ENCODE results near the gene RAB3GAP1. TPM values are rescaled to one million over a fixed set of nuclear protein-coding genes. Genes with fewer than 3 reads are reported as not detected.

RAB3GAP1 gene
- total RNA-seq, 4 donors from 2014 or later, result 59.3 to 66.9 (median 63.6) TPM

DNA sequence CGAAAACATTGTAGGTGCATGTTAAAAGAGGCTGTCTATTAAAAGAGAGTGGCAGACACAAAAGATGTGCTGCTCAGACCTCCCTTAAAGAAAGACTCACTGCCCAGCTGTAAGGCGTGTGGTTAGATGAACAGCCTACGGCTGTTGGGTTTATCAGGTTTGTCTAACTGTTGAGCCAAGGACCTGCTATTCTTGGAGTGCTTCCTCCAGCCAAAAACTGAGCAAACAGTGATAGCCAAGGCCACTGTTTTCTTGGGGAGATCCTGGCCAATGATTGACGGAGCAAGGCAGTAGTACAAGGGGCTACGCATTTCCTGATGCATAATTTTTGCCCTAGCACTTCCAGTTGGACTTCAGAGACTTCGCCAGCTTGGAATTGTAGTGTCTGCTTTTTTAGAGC, 1.4 kb upstream of the RAB3GAP1 start:
- intact Hi-C loops (cut with DNase I), result no loop called here
- TF ChIP-seq EP300 (IDR thresholded peaks at IDR 0.05), result no peak
- TF ChIP-seq, protein P1, sequence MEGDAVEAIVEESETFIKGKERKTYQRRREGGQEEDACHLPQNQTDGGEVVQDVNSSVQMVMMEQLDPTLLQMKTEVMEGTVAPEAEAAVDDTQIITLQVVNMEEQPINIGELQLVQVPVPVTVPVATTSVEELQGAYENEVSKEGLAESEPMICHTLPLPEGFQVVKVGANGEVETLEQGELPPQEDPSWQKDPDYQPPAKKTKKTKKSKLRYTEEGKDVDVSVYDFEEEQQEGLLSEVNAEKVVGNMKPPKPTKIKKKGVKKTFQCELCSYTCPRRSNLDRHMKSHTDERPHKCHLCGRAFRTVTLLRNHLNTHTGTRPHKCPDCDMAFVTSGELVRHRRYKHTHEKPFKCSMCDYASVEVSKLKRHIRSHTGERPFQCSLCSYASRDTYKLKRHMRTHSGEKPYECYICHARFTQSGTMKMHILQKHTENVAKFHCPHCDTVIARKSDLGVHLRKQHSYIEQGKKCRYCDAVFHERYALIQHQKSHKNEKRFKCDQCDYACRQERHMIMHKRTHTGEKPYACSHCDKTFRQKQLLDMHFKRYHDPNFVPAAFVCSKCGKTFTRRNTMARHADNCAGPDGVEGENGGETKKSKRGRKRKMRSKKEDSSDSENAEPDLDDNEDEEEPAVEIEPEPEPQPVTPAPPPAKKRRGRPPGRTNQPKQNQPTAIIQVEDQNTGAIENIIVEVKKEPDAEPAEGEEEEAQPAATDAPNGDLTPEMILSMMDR (IDR thresholded peaks at IDR 0.05), result no peak
- no peak for TF ChIP-seq POLR2A (IDR thresholded peaks at IDR 0.05; ENCODE audit: low read depth)
- no peak for TF ChIP-seq POLR2AphosphoS5 (IDR thresholded peaks at IDR 0.05)
- WGBS, result 97% methylated on average over 6 of the region's 6 CpGs
- DNase-seq (ENCODE audit: extremely low spot score), result no peak
- no peak overlapping the region for H3K27ac ChIP-seq (replicated peaks in 1 of 4)
- no peaks in the 10 kb centered on the region for H3K27me3 ChIP-seq
- no peak overlapping the region for H3K4me3 ChIP-seq
- no peaks in the 10 kb centered on the region for H3K36me3 ChIP-seq
- H3K4me1 ChIP-seq, result peaks cover 26 to 36% (median 31%) of the 10 kb centered on the region in 4 donors
- no peaks in the 10 kb centered on the region for H3K9me3 ChIP-seq

DNA sequence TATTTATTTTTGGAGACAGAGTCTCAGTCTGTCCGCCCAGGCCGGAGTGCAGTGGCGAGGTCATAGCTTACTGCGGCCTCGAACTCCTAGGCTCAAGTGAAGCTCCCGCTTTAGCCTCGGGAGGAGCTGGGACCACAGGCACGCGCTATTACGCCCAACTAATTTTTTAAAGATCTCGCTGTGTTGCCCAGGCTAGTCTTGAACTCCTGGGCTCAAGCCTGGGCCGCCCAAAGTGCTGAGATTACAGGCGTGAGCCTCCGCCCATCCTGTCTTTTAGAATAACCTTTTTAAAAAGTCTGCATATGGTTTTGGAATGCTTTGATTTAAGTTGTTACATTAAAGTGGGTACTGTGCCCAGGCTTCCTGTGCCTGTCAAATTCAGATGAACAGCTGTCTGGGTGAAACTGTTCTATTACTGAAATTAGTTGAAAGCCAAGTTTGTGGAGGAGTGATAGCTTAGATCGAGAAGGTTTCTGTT, 944 bp downstream of the RAB3GAP1 start:
- H3K27ac ChIP-seq (replicated peaks in 1 of 4), result peak overlapping the region; percentile 92 to 96 (median 93)
- H3K9me3 ChIP-seq, result no peaks in the 10 kb centered on the region
- H3K27me3 ChIP-seq, result no peaks in the 10 kb centered on the region
- TF ChIP-seq, protein P1 (IDR thresholded peaks at IDR 0.05), result no peak
- TF ChIP-seq EP300 (IDR thresholded peaks at IDR 0.05) (no peak), POLR2AphosphoS5 (IDR thresholded peaks at IDR 0.05) (no peak), POLR2A (IDR thresholded peaks at IDR 0.05; ENCODE audit: low read depth) (no peak)
- 13% methylated on average over 15 of the region's 15 CpGs for WGBS
- intact Hi-C loops (cut with DNase I), result no loop called here
- H3K4me3 ChIP-seq, result peak overlapping the region; percentile 80 to 90 (median 84)
- H3K36me3 ChIP-seq, result no peaks in the 10 kb centered on the region
- DNase-seq (ENCODE audit: extremely low spot score), result no peak
- peaks cover 43 to 56% (median 52%) of the 10 kb centered on the region in 4 donors for H3K4me1 ChIP-seq

DNA sequence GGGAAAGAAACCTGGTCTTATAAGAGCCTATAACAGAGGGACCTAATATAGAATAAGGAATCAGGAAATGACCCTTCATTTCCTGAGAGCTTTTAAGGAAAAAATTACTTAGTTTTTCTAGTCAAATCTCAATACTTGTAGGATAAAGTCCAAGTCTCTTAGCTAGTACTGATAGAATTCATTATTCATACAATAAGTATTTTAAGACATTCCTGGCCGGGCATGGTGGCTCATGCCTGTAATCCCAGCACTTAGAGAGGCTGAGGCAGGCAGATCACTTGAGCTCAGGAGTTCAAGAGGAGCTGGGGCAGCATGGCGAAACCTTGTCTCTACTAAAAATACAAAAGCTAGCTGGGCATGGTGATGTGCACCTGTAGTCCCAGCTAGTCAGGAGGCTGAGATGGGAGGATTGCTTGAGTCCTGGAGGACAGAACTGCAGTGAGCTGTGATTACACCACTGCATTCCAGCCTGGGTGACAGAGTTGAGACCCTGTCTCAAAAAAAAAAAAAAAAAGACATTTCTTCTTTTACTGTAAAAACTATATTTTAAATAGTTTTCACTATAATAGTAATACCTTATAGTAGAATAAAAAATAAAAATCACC, 3.2 kb downstream of the RAB3GAP1 start:
- Histone ChIP-seq H3K9me3 (no peaks in the 10 kb centered on the region), H3K36me3 (peaks cover 0 to 3% (median 1%) of the 10 kb centered on the region in 4 donors), H3K27me3 (no peaks in the 10 kb centered on the region), H3K4me3 (no peak overlapping the region), H3K4me1 (peaks cover 47 to 66% (median 53%) of the 10 kb centered on the region in 4 donors), H3K27ac (replicated peaks in 1 of 4) (peak overlapping the region in 2 of 4 donors; percentile 1 to 42)
- DNase-seq (ENCODE audit: extremely low spot score), result no peak
- WGBS, result 42% methylated on average over 2 of the region's 2 CpGs
- TF ChIP-seq, protein P1 (IDR thresholded peaks at IDR 0.05), result no peak
- TF ChIP-seq POLR2A (IDR thresholded peaks at IDR 0.05; ENCODE audit: low read depth) (no peak), POLR2AphosphoS5 (IDR thresholded peaks at IDR 0.05) (no peak), EP300 (IDR thresholded peaks at IDR 0.05) (no peak)
- intact Hi-C loops (cut with DNase I), result no loop called here

DNA sequence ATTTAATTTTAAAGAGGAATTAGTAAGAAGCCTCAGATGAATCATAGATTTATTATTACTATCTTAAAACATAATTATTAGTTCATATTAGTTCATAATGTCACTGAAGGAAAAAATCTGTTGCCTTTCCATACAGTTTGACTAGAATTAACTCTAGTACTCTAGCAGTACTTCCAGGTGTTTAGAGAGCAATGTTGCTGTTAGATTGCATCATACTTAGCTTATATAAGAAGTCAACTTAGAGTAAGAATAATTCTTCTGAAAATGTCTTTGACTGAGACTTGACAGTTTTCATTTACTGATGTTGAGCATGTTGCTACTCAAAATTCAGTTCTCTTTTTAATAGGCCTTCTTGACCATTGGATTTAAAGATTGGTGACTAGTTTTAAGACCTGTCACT, 4.7 kb downstream of the RAB3GAP1 start:
- no peak for DNase-seq (ENCODE audit: extremely low spot score)
- Histone ChIP-seq H3K4me1 (peaks cover 42 to 63% (median 50%) of the 10 kb centered on the region in 4 donors), H3K27me3 (no peaks in the 10 kb centered on the region), H3K36me3 (peaks cover 0 to 18% (median 10%) of the 10 kb centered on the region in 4 donors), H3K4me3 (no peak overlapping the region), H3K9me3 (no peaks in the 10 kb centered on the region), H3K27ac (replicated peaks in 1 of 4) (no peak overlapping the region)
- intact Hi-C loops (cut with DNase I), result no loop called here
- TF ChIP-seq POLR2A (IDR thresholded peaks at IDR 0.05; ENCODE audit: low read depth) (no peak), EP300 (IDR thresholded peaks at IDR 0.05) (no peak), POLR2AphosphoS5 (IDR thresholded peaks at IDR 0.05) (no peak)
- TF ChIP-seq, protein P1 (IDR thresholded peaks at IDR 0.05), result no peak

All from esophagus muscularis mucosa (tissue), 4 donors.